A549 treated with Hydrocortisone at 1 μM for 4 hours (cell line): Measurements from ENCODE around the gene TRIP10. TPM values are rescaled to one million over a fixed set of nuclear protein-coding genes. Genes with fewer than 3 reads are reported as not detected.

Experiments used
- total RNA-seq: library from RNA; stranded (reverse); fragments of 200-300 nt; extraction: Qiagen RNA extraction; gene quantifications from 5 replicates; pipeline ENCODE4 v1.2.3, GENCODE V29; 2022

Gene TRIP10
- total RNA-seq = 84.3 to 96.4 TPM (median 93.1 TPM) in 5 replicates

DNA sequence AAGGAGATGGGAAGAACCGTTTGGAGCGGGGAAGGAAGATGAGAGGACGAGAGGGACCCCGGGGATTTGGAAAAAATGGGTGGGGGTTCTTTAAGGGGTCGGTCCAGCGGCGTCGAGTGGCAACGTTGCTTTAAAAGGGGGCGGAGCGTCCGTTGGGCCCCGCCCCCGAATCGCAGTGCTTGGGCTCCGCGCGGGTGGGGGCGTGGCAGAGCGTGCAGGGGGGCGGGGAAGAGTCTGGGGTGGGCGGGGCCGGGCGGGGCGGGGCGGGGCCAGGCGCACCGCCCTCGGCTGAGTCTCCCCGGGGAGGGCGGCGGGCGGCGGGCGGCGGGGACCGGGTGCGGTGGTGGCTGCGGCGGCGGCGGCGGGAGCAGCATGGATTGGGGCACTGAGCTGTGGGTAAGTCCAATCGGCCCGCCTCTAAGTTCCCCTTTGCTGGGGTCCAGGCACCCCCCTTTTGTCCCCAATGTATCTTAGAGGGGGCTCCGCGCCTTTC is at the start of gene TRIP10:
Gene TRIP10 (plus strand): TSS at position 291 of the 493 bp plus-strand sequence. CDS start 82 bp downstream, at position 373.

GRCh38 chr19:6720369-6721137 is 18.9 kb upstream of the TRIP10 start, which contains the start of gene C3:
TSS of gene C3 (minus strand) at chr19:6720650. CDS start at chr19:6720589, 61 bp downstream.

DNA sequence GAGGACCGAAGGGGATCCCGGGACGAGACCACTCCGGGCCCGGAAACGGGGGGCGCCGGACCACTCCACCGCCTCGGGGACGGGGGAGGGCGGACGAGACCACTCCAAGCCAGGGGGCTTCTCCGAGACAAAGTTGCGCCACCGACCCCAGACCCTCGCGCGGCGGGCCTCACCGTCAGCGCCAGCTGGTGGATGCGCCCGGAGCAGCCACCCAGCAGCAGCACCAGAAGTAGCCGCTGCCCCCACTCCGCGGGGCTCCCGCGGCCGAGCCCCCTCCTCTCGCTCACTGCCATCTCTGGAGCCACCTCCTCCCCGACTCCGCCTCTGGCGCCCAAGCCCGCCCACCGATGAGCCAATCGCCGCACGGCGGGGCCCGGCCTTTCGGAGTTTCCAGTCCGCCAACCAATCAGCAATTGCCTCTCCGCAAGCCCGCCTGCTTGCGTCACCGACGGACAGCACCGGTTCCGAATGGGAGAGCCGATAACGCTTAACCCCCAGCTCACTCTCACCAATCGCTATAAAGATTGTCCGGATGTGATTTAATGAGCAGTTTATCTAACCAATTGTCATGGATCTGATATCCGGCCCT is 2.1 kb upstream of the TRIP10 start, which contains the start of gene GPR108:
Gene GPR108 (minus strand): TSS at position 297 of the 589 bp plus-strand sequence. CDS start 4 bp downstream, at position 293.

GRCh38 chr19:6767357-6768235 is 28.1 kb downstream of the TRIP10 start, which contains the start of gene SH2D3A:
TSS of gene SH2D3A (minus strand) at chr19:6767435. CDS start at chr19:6763748, 3,687 bp downstream.

GRCh38 chr19:6772028-6772865 is 32.8 kb downstream of the TRIP10 start, which contains the start of gene VAV1:
TSS of gene VAV1 (plus strand) at chr19:6772708. CDS start at chr19:6772808, 100 bp downstream.

Other genes starting within 250 kb of the TRIP10 start
- gene TUBB4A, start 237.4 kb upstream of the TRIP10 start, total RNA-seq = 6.0 to 7.4 TPM (median 6.6 TPM) in 5 replicates
- gene TNFSF9, start 208.7 kb upstream of the TRIP10 start, total RNA-seq = 2.3 to 4.8 TPM (median 4.5 TPM) in 5 replicates
- gene CD70, start 148.5 kb upstream of the TRIP10 start, total RNA-seq = 11.4 to 24.9 TPM (median 21.6 TPM) in 5 replicates
- gene TNFSF14, start 69.5 kb upstream of the TRIP10 start, total RNA-seq = 0.05 to 0.17 TPM (median 0.13 TPM) in 5 replicates
- gene C3, start 19.0 kb upstream of the TRIP10 start, total RNA-seq = 42.5 to 51.0 TPM (median 48.8 TPM) in 5 replicates
- gene GPR108, start 2.1 kb upstream of the TRIP10 start, total RNA-seq = 32.9 to 43.0 TPM (median 40.9 TPM) in 5 replicates
- gene SH2D3A, start 27.8 kb downstream of the TRIP10 start, total RNA-seq = 15.8 to 19.9 TPM (median 17.4 TPM) in 5 replicates
- 6.2 to 9.4 TPM (median 6.8 TPM) in 5 replicates for gene VAV1, start 33.0 kb downstream of the TRIP10 start, total RNA-seq
- gene ADGRE1, start 147.9 kb downstream of the TRIP10 start, total RNA-seq = 4.1 to 5.5 TPM (median 4.7 TPM) in 5 replicates